HG03135 (cell line): Measurements from ENCODE around the gene DUSP2.

Source experiments
- ATAC-seq: cut with Tn5 transposase; IDR thresholded peaks from one replicate; pipeline ENCODE4 v1.9.1; 2021; ENCODE audit warnings: mild to moderate bottlenecking, moderate library complexity; ENCODE audit not compliant: unreplicated experiment

The DUSP2 gene

GRCh38 chr2:96135171-96135570, 10.1 kb downstream of the DUSP2 start:
- no peak for ATAC-seq

GRCh38 chr2:96134421-96134820, 10.8 kb downstream of the DUSP2 start:
- no peak for ATAC-seq

GRCh38 chr2:96131813-96132745, 13.2 kb downstream of the DUSP2 start:
- no peak for ATAC-seq

- ATAC-seq = no peak
These were observed 14.0 kb downstream of the DUSP2 start for GRCh38 chr2:96131152-96131812.

- no peak for ATAC-seq
These were observed 14.8 kb downstream of the DUSP2 start for GRCh38 chr2:96130483-96130882.

- no peak for ATAC-seq
These were observed 15.6 kb downstream of the DUSP2 start for GRCh38 chr2:96129528-96130120.

- ATAC-seq = no peak
These were observed 16.8 kb downstream of the DUSP2 start for GRCh38 chr2:96128456-96128855.

- ATAC-seq = no peak
These were observed 20.6 kb downstream of the DUSP2 start for GRCh38 chr2:96124406-96125265.

GRCh38 chr2:96123936-96124335, 21.3 kb downstream of the DUSP2 start:
- ATAC-seq = no peak

GRCh38 chr2:96123290-96123689, 21.9 kb downstream of the DUSP2 start:
- ATAC-seq = no peak

GRCh38 chr2:96122391-96122790, 22.8 kb downstream of the DUSP2 start:
- ATAC-seq = no peak

- ATAC-seq = no peak
These were observed 23.8 kb downstream of the DUSP2 start for GRCh38 chr2:96121414-96121813.

- no peak for ATAC-seq
These were observed 24.2 kb downstream of the DUSP2 start for GRCh38 chr2:96120991-96121390.

GRCh38 chr2:96120091-96120720, 25.0 kb downstream of the DUSP2 start:
- ATAC-seq = no peak

- no peak for ATAC-seq
These were observed 25.9 kb downstream of the DUSP2 start for GRCh38 chr2:96119389-96119751.

GRCh38 chr2:96118698-96119388, 26.4 kb downstream of the DUSP2 start:
- ATAC-seq = no peak

GRCh38 chr2:96117701-96118588, 27.3 kb downstream of the DUSP2 start:
- no peak for ATAC-seq

- peak; percentile 69 for ATAC-seq
These were observed 28.2 kb downstream of the DUSP2 start for GRCh38 chr2:96116879-96117533.
